ENCODE measurements around the gene SMARCA1. TPM values are rescaled to one million over a fixed set of nuclear protein-coding genes. Genes with fewer than 3 reads are reported as not detected.

SMARCA1 gene
- polyA plus RNA-seq, 3 donors = 0.03 to 0.13 TPM; not detected in 1

GRCh38 chrX:129494887-129495286, 28.4 kb downstream of the SMARCA1 start:
- no peaks in the 10 kb centered on the region for H3K4me1 Mint-ChIP-seq
- no peak for DNase-seq
- Histone ChIP-seq H3K27ac (ENCODE audit: low read depth in 1 of 2, low read length in 2 of 2) (no peak overlapping the region), H3K4me1 (ENCODE audit: control insufficient read depth in 1 of 2, insufficient read depth in 2 of 2, low read length in 2 of 2) (no peaks in the 10 kb centered on the region), H3K9me3 (replicated peaks in 1 of 2; ENCODE audit: control insufficient read depth in 1 of 2, insufficient read depth in 1 of 2, low read length in 2 of 2) (no peaks in the 10 kb centered on the region), H3K4me3 (replicated peaks in 1 of 3; ENCODE audit: low read depth in 2 of 3, low read length in 3 of 3) (no peak overlapping the region), H3K36me3 (replicated peaks in 1 of 2; ENCODE audit: control insufficient read depth in 1 of 2, insufficient read depth in 2 of 2, low read length in 2 of 2) (no peaks in the 10 kb centered on the region), H4K20me1 (ENCODE audit: insufficient read depth, low read length) (no peaks in the 10 kb centered on the region), H3K79me2 (ENCODE audit: insufficient read depth, low read length) (no peaks in the 10 kb centered on the region), H2AFZ (ENCODE audit: insufficient read depth, low read depth, low read length, poor library complexity, severe bottlenecking) (no peak overlapping the region), H3K4me2 (replicated peaks; ENCODE audit: extremely low read depth, low read length, poor library complexity, severe bottlenecking) (no peak overlapping the region), H3K9ac (ENCODE audit: insufficient read depth, low read length, poor library complexity, severe bottlenecking) (no peak overlapping the region), H3K27me3 (ENCODE audit: control insufficient read depth in 2 of 2, insufficient read depth in 2 of 2, low read length in 2 of 2) (no peaks in the 10 kb centered on the region)
- intact Hi-C loops (cut with micrococcal nuclease) = no loop called here
- no peaks in the 10 kb centered on the region for H3K36me3 Mint-ChIP-seq
- no peak overlapping the region for H3K4me3 Mint-ChIP-seq
- no peak for TF ChIP-seq CTCF (IDR thresholded peaks at IDR 0.05)
- H3K27me3 Mint-ChIP-seq (ENCODE audit: low read depth in 3 of 3) = peaks cover 0 to 2% (median 0%) of the 10 kb centered on the region in 3 donors
- no peaks in the 10 kb centered on the region for H3K9me3 Mint-ChIP-seq
- H3K27ac Mint-ChIP-seq = no peak overlapping the region
- no CpG with 5 or more reads among the region's 2 CpGs for WGBS (ENCODE audit: insufficient coverage)

- Histone ChIP-seq H3K4me3 (replicated peaks in 1 of 3; ENCODE audit: low read depth in 2 of 3, low read length in 3 of 3) (no peak overlapping the region), H3K36me3 (replicated peaks in 1 of 2; ENCODE audit: control insufficient read depth in 1 of 2, insufficient read depth in 2 of 2, low read length in 2 of 2) (no peaks in the 10 kb centered on the region), H3K27me3 (ENCODE audit: control insufficient read depth in 2 of 2, insufficient read depth in 2 of 2, low read length in 2 of 2) (no peaks in the 10 kb centered on the region), H3K27ac (ENCODE audit: low read depth in 1 of 2, low read length in 2 of 2) (no peak overlapping the region), H3K79me2 (ENCODE audit: insufficient read depth, low read length) (no peaks in the 10 kb centered on the region), H3K4me1 (ENCODE audit: control insufficient read depth in 1 of 2, insufficient read depth in 2 of 2, low read length in 2 of 2) (no peaks in the 10 kb centered on the region), H3K9ac (ENCODE audit: insufficient read depth, low read length, poor library complexity, severe bottlenecking) (no peak overlapping the region), H2AFZ (ENCODE audit: insufficient read depth, low read depth, low read length, poor library complexity, severe bottlenecking) (no peak overlapping the region), H4K20me1 (ENCODE audit: insufficient read depth, low read length) (no peaks in the 10 kb centered on the region), H3K9me3 (replicated peaks in 1 of 2; ENCODE audit: control insufficient read depth in 1 of 2, insufficient read depth in 1 of 2, low read length in 2 of 2) (no peaks in the 10 kb centered on the region), H3K4me2 (replicated peaks; ENCODE audit: extremely low read depth, low read length, poor library complexity, severe bottlenecking) (no peak overlapping the region)
- H3K9me3 Mint-ChIP-seq = peaks cover 0 to 3% (median 0%) of the 10 kb centered on the region in 7 donors
- H3K4me1 Mint-ChIP-seq = no peaks in the 10 kb centered on the region
- intact Hi-C loops (cut with micrococcal nuclease) = no loop called here
- H3K36me3 Mint-ChIP-seq = no peaks in the 10 kb centered on the region
- peaks cover 0 to 2% (median 0%) of the 10 kb centered on the region in 3 donors for H3K27me3 Mint-ChIP-seq (ENCODE audit: low read depth in 3 of 3)
- DNase-seq = no peak
- TF ChIP-seq CTCF (IDR thresholded peaks at IDR 0.05) = no peak
- WGBS (ENCODE audit: insufficient coverage) = no CpG with 5 or more reads among the region's 4 CpGs
- H3K4me3 Mint-ChIP-seq = no peak overlapping the region
- no peak overlapping the region for H3K27ac Mint-ChIP-seq
Observed at GRCh38 chrX:129493643-129494042, 29.6 kb downstream of the SMARCA1 start.

Data from CD14-positive monocyte (primary cell).